CD8-positive, alpha-beta memory T cell (primary cell): Measurements from ENCODE around the gene OPRL1. TPM values are rescaled to one million over a fixed set of nuclear protein-coding genes. Genes with fewer than 3 reads are reported as not detected.
A peak's percentile ranks its signal among the peaks of the same experiment; 100 is the strongest.

Experiments
- CTCF ChIA-PET: fragments of 350-600 bp; sonication (Branson Sonifier 250); formaldehyde crosslinking; loops from one replicate; lab custom pipeline; 2021; ENCODE audit warnings: antibody characterized with exemption; lab: Charles Lee
- POLR2A ChIA-PET: fragments of 350-600 bp; sonication (Branson Sonifier 250); formaldehyde crosslinking; loops from one replicate; lab custom pipeline; 2021; ENCODE audit warnings: antibody characterized with exemption; lab: Charles Lee
- DNase-seq, 5 donors: peaks; one replicate each; pipeline versions ENCODE4 v3.0.0 to v3.0.0-alpha.2; 2020 to 2022; ENCODE audit warnings: mixed read lengths in 1 of 5
- H3K27ac ChIP-seq: one replicate; pipeline ENCODE4 v1.7.0; 2013; ENCODE audit warnings: low read depth, mild to moderate bottlenecking, low read length, moderate library complexity
- H3K27me3 ChIP-seq: 2 replicates; pipeline ENCODE4 v1.7.0; 2013; ENCODE audit warnings: low read length, mild to moderate bottlenecking; ENCODE audit not compliant: insufficient read depth, poor library complexity, severe bottlenecking
- H3K36me3 ChIP-seq: 2 replicates; pipeline ENCODE4 v1.7.0; 2013; ENCODE audit warnings: mild to moderate bottlenecking, low read length, moderate library complexity; ENCODE audit not compliant: insufficient read depth
- H3K4me1 ChIP-seq: 2 replicates; pipeline ENCODE4 v1.7.0; 2013; ENCODE audit warnings: mild to moderate bottlenecking, low read length, moderate library complexity; ENCODE audit not compliant: insufficient read depth
- H3K4me3 ChIP-seq: 2 replicates; pipeline ENCODE4 v1.7.0; 2013; ENCODE audit warnings: mild to moderate bottlenecking, low read length
- H3K9me3 ChIP-seq: 2 replicates; pipeline ENCODE4 v1.7.0; 2013; ENCODE audit warnings: mild to moderate bottlenecking, low read length
- H3K27ac Mint-ChIP-seq, 8 donors: one replicate each; pipeline ENCODE4 v1.8.0; 2020 to 2021; ENCODE audit warnings: mixed read lengths in 8 of 8, mild to moderate bottlenecking in 6 of 8, inconsistent platforms in 3 of 8, moderate library complexity in 3 of 8
- H3K27me3 Mint-ChIP-seq, 2 donors: one replicate each; pipeline ENCODE4 v1.8.0; 2020 to 2021; ENCODE audit warnings: mixed read lengths in 2 of 2, mild to moderate bottlenecking in 1 of 2, moderate library complexity in 1 of 2
- H3K36me3 Mint-ChIP-seq, 3 donors: one replicate each; pipeline ENCODE4 v1.8.0; 2020 to 2021; ENCODE audit warnings: mixed read lengths in 3 of 3, inconsistent platforms in 1 of 3, mild to moderate bottlenecking in 1 of 3
- H3K4me1 Mint-ChIP-seq, 3 donors: one replicate each; pipeline ENCODE4 v1.8.0; 2020 to 2021; ENCODE audit warnings: mixed read lengths in 3 of 3, inconsistent platforms in 1 of 3, mild to moderate bottlenecking in 1 of 3
- H3K4me3 Mint-ChIP-seq, 7 donors: one replicate each; pipeline ENCODE4 v1.8.0; 2020 to 2021; ENCODE audit warnings: mixed read lengths in 7 of 7, mild to moderate bottlenecking in 6 of 7, moderate library complexity in 4 of 7, inconsistent platforms in 2 of 7
- H3K9me3 Mint-ChIP-seq, 5 donors: one replicate each; pipeline ENCODE4 v1.8.0; 2020 to 2022; ENCODE audit warnings: mixed read lengths in 5 of 5, mild to moderate bottlenecking in 3 of 5, moderate library complexity in 2 of 5, inconsistent platforms in 1 of 5
- polyA plus RNA-seq: library from polyadenylated mRNA; unstranded; fragments of 300-500 nt; fragmentation: Illumina TruSeq; gene quantifications from one replicate; pipeline ENCODE4 v1.2.3, GENCODE V29; 2021
- total RNA-seq, 2 experiments: library from RNA; stranded (reverse); gene quantifications; one replicate each; pipeline ENCODE4 v1.2.3, GENCODE V29; 2021

The OPRL1 gene
- total and polyA plus RNA-seq, 3 experiments from 2014 or later = 0.38 to 0.49 (median 0.44) TPM

DNA sequence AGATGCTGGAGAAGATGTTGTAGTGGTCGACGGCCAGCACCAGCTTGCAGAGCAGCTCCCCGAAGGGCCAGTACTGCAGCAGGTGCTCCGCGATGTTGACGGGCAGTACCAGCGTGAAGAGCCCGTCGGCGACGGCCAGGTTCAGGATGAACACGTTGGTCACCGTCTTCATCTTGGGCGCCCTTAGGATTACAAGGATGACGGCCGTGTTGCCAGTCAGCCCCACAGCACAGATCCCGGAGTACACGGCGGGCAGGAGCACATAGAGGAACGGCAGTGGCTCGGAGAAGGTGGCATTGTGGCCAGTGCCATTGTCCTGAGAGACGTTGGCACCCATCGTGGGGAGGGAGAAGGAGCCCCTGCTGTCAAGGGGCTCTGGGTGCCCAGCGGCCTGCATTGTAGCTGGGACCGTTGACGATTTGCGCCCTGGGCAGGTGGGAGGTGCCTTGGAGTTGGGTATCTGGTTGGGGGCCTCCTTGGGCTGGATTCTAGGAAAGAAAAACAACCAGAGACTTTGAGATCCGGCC, 26.6 kb downstream of the OPRL1 start:
- H3K4me1 Mint-ChIP-seq = peaks cover 0 to 12% (median 4%) of the 10 kb centered on the region in 3 donors
- no peaks in the 10 kb centered on the region for H3K36me3 Mint-ChIP-seq
- H3K9me3 Mint-ChIP-seq = no peaks in the 10 kb centered on the region
- Histone ChIP-seq H3K27ac (no peak overlapping the region), H3K36me3 (no peaks in the 10 kb centered on the region), H3K4me3 (no peak overlapping the region), H3K9me3 (no peaks in the 10 kb centered on the region), H3K27me3 (peaks cover 5% of the 10 kb centered on the region), H3K4me1 (peaks cover 5% of the 10 kb centered on the region)
- peaks cover 9 to 17% of the 10 kb centered on the region in 2 donors for H3K27me3 Mint-ChIP-seq
- H3K27ac Mint-ChIP-seq = no peak overlapping the region
- no peak overlapping the region for H3K4me3 Mint-ChIP-seq
- peak in 1 of 5 donors; percentile 36 for DNase-seq
- ChIA-PET CTCF (no interaction called here), POLR2A (no interaction called here)

DNA sequence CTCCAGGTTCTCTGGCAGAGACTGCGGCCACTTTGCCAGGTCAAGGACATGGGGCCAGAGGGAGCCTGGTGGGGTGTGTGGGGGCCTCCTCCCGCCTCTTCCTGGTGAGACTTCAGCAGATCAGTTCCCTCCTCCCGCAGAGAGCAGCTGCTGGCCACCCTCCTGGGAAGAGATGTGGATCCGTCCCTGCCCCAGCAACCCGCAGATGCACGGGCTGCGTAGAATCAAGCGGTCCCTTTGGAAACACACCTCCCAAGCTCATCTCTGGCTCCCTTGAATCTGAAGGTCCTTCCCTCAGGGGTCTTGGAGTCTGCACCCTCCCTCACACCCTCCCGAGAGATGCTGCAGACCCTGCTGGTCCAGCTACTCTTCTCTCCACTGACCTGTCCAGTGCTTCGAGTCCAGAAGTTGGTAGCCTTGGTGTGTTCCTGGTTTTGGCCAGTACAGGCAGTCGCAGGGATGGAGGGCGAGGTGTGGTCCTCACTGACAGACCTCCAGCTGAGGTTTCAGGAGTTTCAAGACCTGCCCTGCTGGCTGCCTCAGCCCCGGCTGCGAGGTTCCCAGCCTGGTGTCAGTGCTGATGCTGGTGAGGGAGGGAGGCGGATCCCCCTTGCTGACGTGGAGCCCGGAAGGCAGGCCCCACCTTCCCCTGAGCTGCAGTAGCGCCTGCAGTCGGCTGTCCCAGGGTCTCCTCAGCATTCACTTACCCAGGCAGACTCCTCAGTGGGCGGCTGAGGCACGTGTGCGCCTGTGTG, 27.3 kb downstream of the OPRL1 start, which contains the start of gene NPBWR2:
NPBWR2 (minus strand) TSS at position 585 of the 755 bp plus-strand sequence. CDS start 734 bp downstream, outside the sequence.
- no peak within 1 kb of the TSS for H3K27ac ChIP-seq

DNA sequence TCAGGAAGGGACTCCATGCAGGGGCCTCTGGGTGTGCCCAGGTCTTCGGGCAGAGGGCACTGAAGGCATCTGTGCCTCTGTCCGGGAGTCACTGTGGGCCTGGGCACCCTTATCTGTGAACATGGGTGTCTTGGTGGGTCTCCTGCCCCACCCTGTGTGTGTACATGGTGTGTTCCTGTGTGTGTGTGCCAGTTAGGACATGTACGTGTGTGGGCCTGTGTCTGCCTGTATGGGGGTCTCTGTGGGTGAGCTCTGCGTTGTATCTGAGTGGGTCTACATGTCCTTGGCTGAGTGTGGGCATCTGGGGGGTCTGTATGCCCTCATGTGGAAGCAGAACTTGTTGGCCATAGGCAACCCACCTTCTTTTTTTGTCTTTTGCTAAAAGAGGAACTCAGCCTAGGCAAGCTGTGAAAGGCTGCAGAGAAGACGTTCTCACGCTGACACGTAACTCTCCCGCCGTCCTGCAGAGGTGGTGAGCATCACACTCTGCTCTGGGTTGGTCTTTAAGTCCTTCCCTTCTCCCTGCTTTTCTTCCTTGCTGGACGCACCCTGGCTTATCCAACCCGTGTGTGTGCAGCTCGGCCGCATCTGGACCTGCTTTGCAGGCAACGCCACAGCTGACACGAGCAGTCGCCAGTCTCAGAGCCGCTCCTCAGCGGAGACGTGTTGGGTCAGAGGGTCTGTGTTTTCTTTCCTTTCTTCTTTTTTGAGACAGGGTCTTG, 28.0 kb downstream of the OPRL1 start:
- H3K36me3 Mint-ChIP-seq = no peaks in the 10 kb centered on the region
- H3K27ac Mint-ChIP-seq = no peak overlapping the region
- H3K9me3 Mint-ChIP-seq = no peaks in the 10 kb centered on the region
- peaks cover 6 to 12% of the 10 kb centered on the region in 2 donors for H3K27me3 Mint-ChIP-seq
- ChIA-PET POLR2A (no interaction called here), CTCF (no interaction called here)
- Histone ChIP-seq H3K36me3 (no peaks in the 10 kb centered on the region), H3K4me3 (no peak overlapping the region), H3K4me1 (no peaks in the 10 kb centered on the region), H3K9me3 (no peaks in the 10 kb centered on the region), H3K27ac (no peak overlapping the region), H3K27me3 (no peaks in the 10 kb centered on the region)
- peak in 1 of 5 donors; percentile 39 for DNase-seq
- no peak overlapping the region for H3K4me3 Mint-ChIP-seq
- peaks cover 0 to 6% (median 2%) of the 10 kb centered on the region in 3 donors for H3K4me1 Mint-ChIP-seq

More for the DNA sequence above, 27.3 kb downstream of the OPRL1 start, which contains the start of gene NPBWR2:
- Histone ChIP-seq H3K4me3 (no peak within 1 kb of the TSS), H3K36me3 (no peaks in the 10 kb centered on the region), H3K4me1 (no peaks in the 10 kb centered on the region), H3K9me3 (no peaks in the 10 kb centered on the region), H3K27me3 (no peaks in the 10 kb centered on the region)
- POLR2A ChIA-PET = no interaction called here
- Mint-ChIP-seq H3K36me3 (no peaks in the 10 kb centered on the region), H3K27ac (peak within 1 kb of the TSS in 1 of 8 donors; percentile 33), H3K9me3 (no peaks in the 10 kb centered on the region), H3K4me3 (no peak within 1 kb of the TSS), H3K27me3 (peaks cover 9 to 15% of the 10 kb centered on the region in 2 donors), H3K4me1 (peaks cover 0 to 10% (median 4%) of the 10 kb centered on the region in 3 donors)
- DNase-seq = peak in 2 of 5 donors; percentile 29 to 51
- CTCF ChIA-PET = no interaction called here

DNA sequence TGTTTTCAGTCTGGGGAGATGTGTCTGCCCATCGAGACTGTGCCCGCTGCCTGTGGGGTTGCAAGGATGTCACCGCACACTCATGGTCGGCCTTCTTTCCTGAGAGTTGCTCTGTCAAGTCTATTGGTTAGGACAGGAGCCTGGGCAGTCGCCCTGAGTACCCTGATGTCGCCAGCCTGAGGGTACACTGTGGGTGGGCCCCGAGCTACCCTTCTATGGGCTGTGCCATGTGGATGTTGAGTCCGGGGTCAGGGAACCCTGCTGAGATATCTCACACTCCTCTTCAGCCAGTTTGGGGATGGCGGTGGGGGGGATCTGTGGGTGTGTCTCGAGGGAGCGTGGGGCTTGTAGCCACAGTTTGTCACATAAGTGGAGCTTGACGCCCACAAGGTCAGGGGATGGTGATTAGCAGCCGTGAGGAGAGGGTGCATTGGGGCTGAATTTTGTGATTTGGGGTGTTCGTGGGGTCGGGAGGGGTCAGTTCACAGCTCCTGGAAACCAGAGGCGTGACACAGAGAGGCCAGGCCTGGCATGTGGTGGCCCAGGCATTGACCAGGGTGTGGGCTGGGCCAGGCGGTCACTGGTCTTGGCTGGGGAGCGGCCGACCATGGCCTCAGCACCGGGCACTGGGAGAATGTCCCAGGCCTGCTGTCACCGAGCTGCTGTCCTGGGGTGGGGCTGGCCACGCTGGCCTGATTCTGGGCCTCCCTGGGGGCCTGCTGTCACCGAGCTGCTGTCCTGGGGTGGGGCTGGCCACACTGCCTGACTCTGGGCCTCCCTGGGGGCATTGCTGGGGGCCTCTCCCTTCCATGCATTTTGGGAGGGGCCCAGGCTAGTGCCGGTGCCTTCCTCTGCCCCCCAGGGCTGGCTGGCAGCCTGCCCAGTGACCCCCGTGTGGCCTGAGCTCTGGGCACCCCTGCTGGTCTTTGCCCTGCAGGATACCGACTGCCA, 29.1 kb downstream of the OPRL1 start:
- peak in 1 of 5 donors; percentile 38 for DNase-seq
- Histone ChIP-seq H3K27me3 (no peaks in the 10 kb centered on the region), H3K4me1 (no peaks in the 10 kb centered on the region), H3K4me3 (no peak overlapping the region), H3K9me3 (no peaks in the 10 kb centered on the region), H3K36me3 (no peaks in the 10 kb centered on the region), H3K27ac (no peak overlapping the region)
- POLR2A ChIA-PET = no interaction called here
- H3K9me3 Mint-ChIP-seq = no peaks in the 10 kb centered on the region
- no peak overlapping the region for H3K4me3 Mint-ChIP-seq
- peaks cover 2 to 3% of the 10 kb centered on the region in 2 donors for H3K27me3 Mint-ChIP-seq
- no peaks in the 10 kb centered on the region for H3K36me3 Mint-ChIP-seq
- CTCF ChIA-PET = no interaction called here
- H3K4me1 Mint-ChIP-seq = peaks cover 0 to 5% (median 2%) of the 10 kb centered on the region in 3 donors
- H3K27ac Mint-ChIP-seq = no peak overlapping the region

DNA sequence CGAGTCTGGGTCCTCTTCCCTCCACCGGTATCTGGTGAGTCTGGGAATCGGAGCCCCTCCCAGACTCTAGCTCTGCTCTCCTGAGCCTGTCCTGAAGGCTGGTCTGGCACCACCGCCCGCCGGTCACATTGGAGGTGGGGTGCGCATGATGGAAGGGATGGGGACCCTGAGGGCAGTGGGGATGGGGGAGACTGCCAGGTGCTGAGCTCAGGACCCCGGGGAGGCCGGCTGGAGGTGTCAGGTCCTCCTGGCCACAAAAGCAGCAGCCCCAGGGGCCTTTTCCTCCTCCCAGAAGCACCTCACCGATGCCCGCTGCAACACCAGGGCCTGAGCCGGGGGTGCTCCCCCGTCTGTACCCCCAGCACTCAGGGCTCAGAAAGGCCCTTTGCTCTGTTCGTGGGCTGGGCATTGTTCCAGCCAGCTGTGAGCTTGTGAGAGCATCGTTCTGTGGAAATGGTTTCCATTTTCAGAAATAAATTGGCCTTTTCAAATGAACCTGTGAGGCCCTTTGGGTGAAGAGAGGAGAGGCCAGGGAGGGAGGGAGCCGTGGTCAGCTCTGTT, 30.0 kb downstream of the OPRL1 start:
- peaks cover 2 to 3% of the 10 kb centered on the region in 2 donors for H3K27me3 Mint-ChIP-seq
- CTCF ChIA-PET = interaction anchor here (1.4 to 1.8 kb wide), 3 partner anchors 8 to 26 kb away, joined by 4 to 6 read pairs (median 5); no protein-coding TSS in a partner anchor
- no peaks in the 10 kb centered on the region for H3K36me3 Mint-ChIP-seq
- H3K4me3 Mint-ChIP-seq = no peak overlapping the region
- Histone ChIP-seq H3K27me3 (no peaks in the 10 kb centered on the region), H3K27ac (no peak overlapping the region), H3K36me3 (no peaks in the 10 kb centered on the region), H3K4me1 (no peaks in the 10 kb centered on the region), H3K4me3 (no peak overlapping the region), H3K9me3 (no peaks in the 10 kb centered on the region)
- POLR2A ChIA-PET = no interaction called here
- peaks cover 0 to 5% (median 2%) of the 10 kb centered on the region in 3 donors for H3K4me1 Mint-ChIP-seq
- H3K27ac Mint-ChIP-seq = peak overlapping the region in 1 of 8 donors; percentile 66
- no peaks in the 10 kb centered on the region for H3K9me3 Mint-ChIP-seq
- DNase-seq = no peak

DNA sequence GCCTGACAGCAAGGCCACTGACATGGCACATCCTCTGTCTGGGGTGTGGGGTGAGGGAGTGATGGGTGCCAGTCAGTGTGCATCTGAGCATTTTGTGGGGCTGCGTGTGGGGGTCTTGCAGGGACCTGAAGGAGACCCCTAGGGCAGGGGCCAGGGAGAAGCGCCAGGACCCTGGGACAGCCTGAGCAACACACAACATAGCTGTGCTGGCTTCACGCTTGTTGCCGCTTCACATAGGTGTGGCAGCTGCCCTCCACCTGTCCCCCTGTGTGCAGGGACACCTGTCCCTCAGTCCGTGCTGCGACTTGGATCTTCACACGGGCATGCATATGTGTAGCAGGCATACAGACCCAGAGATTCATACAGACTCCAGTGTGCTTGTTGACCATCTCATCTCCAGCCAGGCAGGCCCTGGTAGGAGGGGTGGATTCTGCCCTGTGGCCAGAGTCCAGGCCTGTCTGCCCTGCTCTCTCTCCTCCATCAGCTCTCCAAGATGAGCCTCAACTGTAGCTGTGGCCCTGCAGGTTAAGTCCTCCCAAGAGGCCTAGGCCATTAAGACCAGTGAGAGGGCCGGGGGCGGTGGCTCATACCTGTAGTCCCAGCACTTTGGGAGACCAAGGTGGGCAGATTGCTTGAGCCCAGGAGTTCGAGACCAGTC, 30.7 kb downstream of the OPRL1 start:
- Histone ChIP-seq H3K27me3 (no peaks in the 10 kb centered on the region), H3K4me3 (no peak overlapping the region), H3K36me3 (no peaks in the 10 kb centered on the region), H3K4me1 (no peaks in the 10 kb centered on the region), H3K9me3 (no peaks in the 10 kb centered on the region), H3K27ac (no peak overlapping the region)
- Mint-ChIP-seq H3K9me3 (no peaks in the 10 kb centered on the region), H3K4me3 (no peak overlapping the region), H3K36me3 (no peaks in the 10 kb centered on the region), H3K4me1 (peaks cover 0 to 5% (median 2%) of the 10 kb centered on the region in 3 donors), H3K27me3 (peaks cover 0 to 3% of the 10 kb centered on the region in 2 donors), H3K27ac (no peak overlapping the region)
- DNase-seq = peak in 1 of 5 donors; percentile 41
- CTCF ChIA-PET = interaction anchor here (1.4 to 1.8 kb wide), 3 partner anchors 9 to 27 kb away, joined by 4 to 6 read pairs (median 5); no protein-coding TSS in a partner anchor
- POLR2A ChIA-PET = no interaction called here
